Measurements from ENCODE around the gene CREG1.

CREG1 gene

GRCh38 chr1:167517535-167518330 is 35.8 kb downstream of the CREG1 start:
- no peaks in the 10 kb centered on the region for H3K36me3 ChIP-seq (ENCODE audit: control insufficient read depth in 2 of 2, insufficient read depth in 1 of 2, low read length in 2 of 2)
- H3K27ac ChIP-seq (ENCODE audit: extremely low read depth, low read depth, low read length): no peak overlapping the region
- H3K4me1 ChIP-seq (ENCODE audit: control insufficient read depth, insufficient read depth, low read length): no peaks in the 10 kb centered on the region
- no peak overlapping the region for H3K4me3 ChIP-seq (ENCODE audit: low read depth, low read length)
- TF ChIP-seq ZBTB8A (tag by site-specific recombination; IDR thresholded peaks at IDR 0.05) (no peak), KLF10 (tag by site-specific recombination; IDR thresholded peaks at IDR 0.05) (no peak), ZNF112 (tag by site-specific recombination; IDR thresholded peaks at IDR 0.05) (no peak)
- POLR2A ChIA-PET: no interaction called here
- H3K9me3 ChIP-seq (ENCODE audit: control insufficient read depth, insufficient read depth, low read depth, low read length): no peaks in the 10 kb centered on the region
- CTCF ChIA-PET: interaction anchor here (0.5 to 1.6 kb wide), 4 partner anchors 15 to 74 kb away, joined by 3 to 5 read pairs (median 4); no protein-coding TSS in a partner anchor

GRCh38 chr1:167516404-167517388 is 36.9 kb downstream of the CREG1 start:
- ChIA-PET CTCF (interaction anchor here (0.5 to 2.5 kb wide), 5 partner anchors 16 to 73 kb away, joined by 3 to 10 read pairs (median 4); no protein-coding TSS in a partner anchor), POLR2A (no interaction called here)
- TF ChIP-seq ZNF112 (tag by site-specific recombination; IDR thresholded peaks at IDR 0.05): no peak
- no peak for TF ChIP-seq ZNF214 (tag by site-specific recombination; IDR thresholded peaks at IDR 0.05; ENCODE audit: borderline replicate concordance)
- no peak for TF ChIP-seq ZNF26 (tag by site-specific recombination; IDR thresholded peaks at IDR 0.05)
- no peak for TF ChIP-seq ZBTB21 (tag by site-specific recombination; IDR thresholded peaks at IDR 0.05)
- TF ChIP-seq ZNF202 (tag by site-specific recombination; IDR thresholded peaks at IDR 0.05; ENCODE audit: borderline replicate concordance): no peak
- no peak for TF ChIP-seq GLIS2 (tag by site-specific recombination; IDR thresholded peaks at IDR 0.05)
- no peak for TF ChIP-seq ZNF423 (tag by site-specific recombination; IDR thresholded peaks at IDR 0.05)
- TF ChIP-seq ZBTB26 (tag by site-specific recombination; optimal IDR thresholded peaks at IDR 0.05): no peak
- no peak for TF ChIP-seq ZNF398 (tag by site-specific recombination; IDR thresholded peaks at IDR 0.05)
- no peak for TF ChIP-seq ZNF514 (tag by site-specific recombination; IDR thresholded peaks at IDR 0.05)
- no peak for TF ChIP-seq ZNF677 (tag by site-specific recombination; IDR thresholded peaks at IDR 0.05)
- no peak for TF ChIP-seq ZNF18 (tag by site-specific recombination; IDR thresholded peaks at IDR 0.05)
- no peak overlapping the region for H3K4me3 ChIP-seq (ENCODE audit: low read depth, low read length)
- H3K27ac ChIP-seq (ENCODE audit: extremely low read depth, low read depth, low read length): no peak overlapping the region
- no peaks in the 10 kb centered on the region for H3K4me1 ChIP-seq (ENCODE audit: control insufficient read depth, insufficient read depth, low read length)
- no peaks in the 10 kb centered on the region for H3K36me3 ChIP-seq (ENCODE audit: control insufficient read depth in 2 of 2, insufficient read depth in 1 of 2, low read length in 2 of 2)
- no peaks in the 10 kb centered on the region for H3K9me3 ChIP-seq (ENCODE audit: control insufficient read depth, insufficient read depth, low read depth, low read length)
